Measurements from ENCODE around the gene LRR1.

DNA sequence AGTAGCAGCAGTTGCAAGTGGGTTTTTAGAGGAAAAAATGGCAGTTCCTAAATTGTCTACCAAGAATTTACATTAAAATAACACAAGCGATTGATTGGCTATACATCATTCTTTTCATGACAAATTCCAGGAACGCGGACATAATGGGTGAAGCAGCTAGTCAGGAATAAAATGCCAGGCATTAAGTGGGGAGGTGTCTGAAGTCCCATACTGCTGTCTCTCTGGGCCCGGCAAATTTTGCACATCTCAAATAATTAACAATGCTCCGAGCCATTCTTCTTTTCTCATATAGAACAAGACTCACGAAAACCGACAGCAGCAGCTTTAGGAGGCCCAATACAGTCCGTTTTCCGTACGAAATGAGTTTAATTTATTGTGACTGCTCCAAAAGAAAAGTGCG lies 21.0 kb downstream of the LRR1 start:
- TF ChIP-seq, protein P1, sequence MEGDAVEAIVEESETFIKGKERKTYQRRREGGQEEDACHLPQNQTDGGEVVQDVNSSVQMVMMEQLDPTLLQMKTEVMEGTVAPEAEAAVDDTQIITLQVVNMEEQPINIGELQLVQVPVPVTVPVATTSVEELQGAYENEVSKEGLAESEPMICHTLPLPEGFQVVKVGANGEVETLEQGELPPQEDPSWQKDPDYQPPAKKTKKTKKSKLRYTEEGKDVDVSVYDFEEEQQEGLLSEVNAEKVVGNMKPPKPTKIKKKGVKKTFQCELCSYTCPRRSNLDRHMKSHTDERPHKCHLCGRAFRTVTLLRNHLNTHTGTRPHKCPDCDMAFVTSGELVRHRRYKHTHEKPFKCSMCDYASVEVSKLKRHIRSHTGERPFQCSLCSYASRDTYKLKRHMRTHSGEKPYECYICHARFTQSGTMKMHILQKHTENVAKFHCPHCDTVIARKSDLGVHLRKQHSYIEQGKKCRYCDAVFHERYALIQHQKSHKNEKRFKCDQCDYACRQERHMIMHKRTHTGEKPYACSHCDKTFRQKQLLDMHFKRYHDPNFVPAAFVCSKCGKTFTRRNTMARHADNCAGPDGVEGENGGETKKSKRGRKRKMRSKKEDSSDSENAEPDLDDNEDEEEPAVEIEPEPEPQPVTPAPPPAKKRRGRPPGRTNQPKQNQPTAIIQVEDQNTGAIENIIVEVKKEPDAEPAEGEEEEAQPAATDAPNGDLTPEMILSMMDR (IDR thresholded peaks at IDR 0.05) = no peak
- TF ChIP-seq POLR2A (IDR thresholded peaks at IDR 0.05) (no peak), EP300 (IDR thresholded peaks at IDR 0.05) (no peak)
